Sigmoid colon (tissue), 4 donors: ENCODE results near the gene FSTL4.

Experiments used
- EP300 ChIP-seq, 4 donors: sonication (generic); formaldehyde crosslinking; IDR thresholded peaks; one replicate each; pipeline ENCODE4 v1.6.1; 2017; ENCODE audit warnings: antibody characterized with exemption in 4 of 4
- POLR2A ChIP-seq, 2 donors: fragments of 450-650 bp; IDR thresholded peaks; one replicate each; pipeline ENCODE4 v1.6.1; 2016; ENCODE audit warnings: antibody characterized with exemption in 2 of 2, mild to moderate bottlenecking in 2 of 2, moderate library complexity in 2 of 2
- POLR2AphosphoS5 ChIP-seq, 4 donors: sonication (generic); formaldehyde crosslinking; IDR thresholded peaks; one replicate each; pipeline ENCODE4 v1.6.1; 2017; ENCODE audit warnings: antibody characterized with exemption in 4 of 4
- TF ChIP-seq, protein P1 (sequence below), 4 experiments: fragments of 450-650 bp in 3 of 4; fragments of 200-600 bp in 1 of 4; IDR thresholded peaks; one replicate each; pipeline ENCODE4 v1.5.1; 2016 to 2019; ENCODE audit warnings: antibody characterized with exemption in 4 of 4, mild to moderate bottlenecking in 3 of 4, moderate library complexity in 2 of 4

DNA sequence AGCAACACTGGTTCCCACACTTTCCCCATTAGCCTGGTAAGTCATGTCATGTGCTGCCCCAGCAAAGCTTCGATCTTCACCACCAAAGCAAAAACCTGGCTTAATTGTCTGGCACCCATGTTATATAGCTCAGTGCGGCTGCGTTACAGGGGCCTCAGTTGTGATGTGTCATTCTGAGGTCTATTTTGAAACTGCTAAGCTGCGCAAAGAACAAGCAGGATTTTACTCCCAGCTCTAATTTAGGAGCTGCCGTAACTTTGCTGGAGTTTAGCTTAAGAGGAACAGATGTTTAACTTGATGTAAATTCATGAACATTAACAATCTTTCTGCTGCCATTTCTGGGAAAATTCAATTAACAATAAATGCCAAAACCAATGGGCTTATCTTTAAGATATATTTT is 286.5 kb downstream of the FSTL4 start:
- TF ChIP-seq, protein P1, sequence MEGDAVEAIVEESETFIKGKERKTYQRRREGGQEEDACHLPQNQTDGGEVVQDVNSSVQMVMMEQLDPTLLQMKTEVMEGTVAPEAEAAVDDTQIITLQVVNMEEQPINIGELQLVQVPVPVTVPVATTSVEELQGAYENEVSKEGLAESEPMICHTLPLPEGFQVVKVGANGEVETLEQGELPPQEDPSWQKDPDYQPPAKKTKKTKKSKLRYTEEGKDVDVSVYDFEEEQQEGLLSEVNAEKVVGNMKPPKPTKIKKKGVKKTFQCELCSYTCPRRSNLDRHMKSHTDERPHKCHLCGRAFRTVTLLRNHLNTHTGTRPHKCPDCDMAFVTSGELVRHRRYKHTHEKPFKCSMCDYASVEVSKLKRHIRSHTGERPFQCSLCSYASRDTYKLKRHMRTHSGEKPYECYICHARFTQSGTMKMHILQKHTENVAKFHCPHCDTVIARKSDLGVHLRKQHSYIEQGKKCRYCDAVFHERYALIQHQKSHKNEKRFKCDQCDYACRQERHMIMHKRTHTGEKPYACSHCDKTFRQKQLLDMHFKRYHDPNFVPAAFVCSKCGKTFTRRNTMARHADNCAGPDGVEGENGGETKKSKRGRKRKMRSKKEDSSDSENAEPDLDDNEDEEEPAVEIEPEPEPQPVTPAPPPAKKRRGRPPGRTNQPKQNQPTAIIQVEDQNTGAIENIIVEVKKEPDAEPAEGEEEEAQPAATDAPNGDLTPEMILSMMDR (IDR thresholded peaks at IDR 0.05), result no peak
- no peak for TF ChIP-seq POLR2A (IDR thresholded peaks at IDR 0.05)
- no peak for TF ChIP-seq POLR2AphosphoS5 (IDR thresholded peaks at IDR 0.05)
- no peak for TF ChIP-seq EP300 (IDR thresholded peaks at IDR 0.05)
